Activated CD8-positive, alpha-beta memory T cell treated with anti-CD3 and anti-CD28 coated beads, Interleukin-2, amount 50 U/mL, for 48 hours (primary cell): Measurements from ENCODE around the gene DBNL.
A peak's percentile ranks its signal among the peaks of the same experiment; 100 is the strongest.

Experiments
- DNase-seq: peaks from one replicate; pipeline ENCODE4 v3.0.0-alpha.2; 2020

The DBNL gene

GRCh38 chr7:44062180-44062902, 17.8 kb downstream of the DBNL start:
- no peak for DNase-seq

GRCh38 chr7:44062903-44063295, 18.4 kb downstream of the DBNL start:
- no peak for DNase-seq

GRCh38 chr7:44063547-44063893, 19.0 kb downstream of the DBNL start:
- no peak for DNase-seq

GRCh38 chr7:44063894-44064651, 19.6 kb downstream of the DBNL start:
- DNase-seq = no peak

GRCh38 chr7:44064791-44065430, 20.4 kb downstream of the DBNL start:
- DNase-seq = no peak

GRCh38 chr7:44065431-44066110, 21.1 kb downstream of the DBNL start, which contains the start of gene PGAM2:
Gene PGAM2, minus strand, starts transcription at chr7:44065567. Its CDS starts 38 bp downstream, at chr7:44065529.
- no peak for DNase-seq

GRCh38 chr7:44066111-44066460, 21.6 kb downstream of the DBNL start:
- DNase-seq = no peak

- DNase-seq = no peak
These were observed 22.1 kb downstream of the DBNL start for GRCh38 chr7:44066494-44067063.

- DNase-seq = no peak
These were observed 22.8 kb downstream of the DBNL start for GRCh38 chr7:44067064-44067951.

- DNase-seq = no peak
These were observed 23.6 kb downstream of the DBNL start for GRCh38 chr7:44068054-44068453.

- DNase-seq = no peak
These were observed 27.3 kb downstream of the DBNL start for GRCh38 chr7:44071726-44072363.

- DNase-seq = no peak
These were observed 28.1 kb downstream of the DBNL start for GRCh38 chr7:44072364-44073231.

GRCh38 chr7:44073664-44074348, 29.3 kb downstream of the DBNL start:
- peak; percentile 77 for DNase-seq

- DNase-seq = no peak
These were observed 29.8 kb downstream of the DBNL start for GRCh38 chr7:44074349-44074695.

GRCh38 chr7:44075296-44076075, 31.0 kb downstream of the DBNL start:
- DNase-seq = no peak

GRCh38 chr7:44076101-44076895, 31.8 kb downstream of the DBNL start:
- DNase-seq = no peak

- no peak for DNase-seq
These were observed 32.6 kb downstream of the DBNL start for GRCh38 chr7:44077061-44077460.

GRCh38 chr7:44077681-44078091, 33.2 kb downstream of the DBNL start:
- DNase-seq = no peak
